Germinal center (tissue), 1 donor: Measurements from ENCODE around the gene PTBP1.
"Not testable (repeated sequence)": the region's sequence is repeated elsewhere in the genome, so short reads cannot be mapped to it uniquely, and the experiment has no call there.

Source experiments
- DNase-seq: peaks from one replicate; pipeline ENCODE4 v3.0.0; 2012; ENCODE audit warnings: mixed read lengths, low spot score

The PTBP1 gene

DNA sequence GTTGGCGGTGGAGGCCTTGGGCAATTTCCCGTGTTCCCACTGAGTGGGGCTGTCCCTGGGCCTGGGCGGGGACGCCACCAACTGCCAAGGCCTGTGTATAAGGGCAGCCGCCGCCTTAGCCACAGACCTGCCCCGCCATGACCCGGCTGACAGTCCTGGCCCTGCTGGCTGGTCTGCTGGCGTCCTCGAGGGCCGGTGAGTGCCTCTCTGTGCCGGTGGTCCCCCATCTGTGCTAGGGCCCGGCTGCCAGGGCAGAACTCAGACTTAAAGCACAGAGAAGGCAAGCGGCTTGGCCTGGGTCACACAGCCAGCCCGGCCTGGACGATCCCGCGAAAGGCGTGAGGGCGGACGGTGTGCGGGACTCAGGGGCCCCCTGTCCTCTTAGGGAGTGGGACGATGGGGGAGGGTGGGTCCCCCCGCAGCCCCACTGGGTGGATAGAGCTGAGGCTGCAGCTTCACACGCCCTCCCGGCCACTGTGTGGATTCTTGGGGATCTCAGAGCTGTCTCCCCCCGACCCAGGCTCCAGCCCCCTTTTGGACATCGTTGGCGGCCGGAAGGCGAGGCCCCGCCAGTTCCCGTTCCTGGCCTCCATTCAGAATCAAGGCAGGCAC, 30.6 kb downstream of the PTBP1 start, which contains the start of gene AZU1:
TSS of gene AZU1 (plus strand) at position 128 of the 612 bp plus-strand sequence. CDS start at position 138, 10 bp downstream.
- no peak for DNase-seq

DNA sequence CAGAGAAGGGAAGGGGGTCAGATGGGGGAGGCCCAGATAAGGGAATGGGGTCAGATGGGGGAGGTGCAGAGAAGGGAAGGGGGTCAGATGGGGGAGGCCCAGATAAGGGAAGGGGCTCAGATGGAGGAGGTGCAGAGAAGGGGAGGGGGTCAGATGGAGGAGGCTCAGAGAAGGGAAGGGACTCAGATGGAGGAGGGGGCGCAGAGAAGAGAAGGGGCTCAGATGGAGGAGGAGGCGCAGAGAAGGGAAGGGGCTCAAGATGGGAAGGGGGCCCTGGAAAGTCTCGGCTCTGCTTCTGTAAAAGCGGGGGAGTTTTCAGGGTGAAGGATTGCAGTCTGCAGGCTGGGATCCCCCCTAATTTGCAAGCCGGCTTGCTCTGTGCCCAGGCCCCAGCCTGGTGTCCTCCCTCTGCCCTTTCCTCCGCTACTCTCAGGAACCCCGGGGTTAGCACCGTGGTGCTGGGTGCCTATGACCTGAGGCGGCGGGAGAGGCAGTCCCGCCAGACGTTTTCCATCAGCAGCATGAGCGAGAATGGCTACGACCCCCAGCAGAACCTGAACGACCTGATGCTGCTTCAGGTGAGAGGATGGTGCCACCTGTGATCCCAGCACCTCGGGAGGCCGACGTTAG, 32.0 kb downstream of the PTBP1 start:
- DNase-seq: no peak

GRCh38 chr19:831407-832369, 34.4 kb downstream of the PTBP1 start:
- DNase-seq: no peak

DNA sequence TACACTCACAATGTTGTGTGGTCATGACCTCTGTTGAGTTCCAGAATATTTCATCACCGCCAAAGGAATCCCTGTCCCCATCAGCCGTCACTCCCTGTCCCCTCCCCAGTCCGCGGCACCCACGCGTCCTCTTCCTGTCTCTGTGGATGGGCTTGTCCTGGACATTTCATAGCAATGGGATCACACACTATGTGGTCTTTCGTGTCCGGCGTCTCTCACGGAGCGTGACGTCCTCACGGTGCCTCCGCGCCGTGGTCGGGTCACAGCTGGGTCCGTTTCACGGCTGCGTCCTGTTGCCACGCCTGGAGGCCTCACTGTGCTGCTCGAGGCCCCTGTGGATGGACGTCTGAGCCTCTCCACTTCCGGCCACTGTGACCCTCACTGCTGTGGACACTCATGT, 37.0 kb downstream of the PTBP1 start:
- DNase-seq: no peak

DNA sequence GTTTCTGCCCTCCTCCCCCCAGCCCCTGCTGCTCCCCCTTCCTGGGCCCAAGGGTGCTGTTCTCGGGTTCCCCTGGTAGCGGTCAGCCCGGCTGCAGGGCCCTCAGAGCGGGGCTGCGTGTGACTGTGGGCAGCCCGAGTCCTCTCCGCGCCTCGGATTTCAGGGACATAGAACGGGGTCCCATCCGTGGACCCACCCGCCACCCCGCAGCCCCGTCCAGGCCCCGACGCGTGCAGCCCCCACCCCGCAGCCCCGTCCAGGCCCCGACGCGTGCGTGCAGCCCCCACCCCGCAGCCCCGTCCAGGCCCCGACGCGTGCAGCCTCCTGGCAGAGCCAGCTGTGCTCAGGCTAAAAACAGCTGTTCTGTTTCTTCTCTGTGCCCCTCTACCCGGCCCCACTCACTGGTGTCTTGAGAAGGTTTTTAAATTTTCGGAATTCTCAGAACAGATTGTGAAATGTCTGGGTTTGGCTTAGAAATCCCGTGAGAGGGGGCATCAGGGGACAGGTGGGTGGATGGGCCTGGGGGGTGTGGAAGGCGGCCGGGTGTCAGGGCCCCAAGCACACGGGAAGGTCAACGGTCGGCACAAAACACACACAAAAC, 38.1 kb downstream of the PTBP1 start:
- DNase-seq: no peak

- no peak for DNase-seq
These were observed 43.4 kb downstream of the PTBP1 start, which contains the start of gene PRTN3 for GRCh38 chr19:840519-841206. PRTN3 (plus strand) TSS chr19:840999; CDS start chr19:841009, 10 bp downstream.

DNA sequence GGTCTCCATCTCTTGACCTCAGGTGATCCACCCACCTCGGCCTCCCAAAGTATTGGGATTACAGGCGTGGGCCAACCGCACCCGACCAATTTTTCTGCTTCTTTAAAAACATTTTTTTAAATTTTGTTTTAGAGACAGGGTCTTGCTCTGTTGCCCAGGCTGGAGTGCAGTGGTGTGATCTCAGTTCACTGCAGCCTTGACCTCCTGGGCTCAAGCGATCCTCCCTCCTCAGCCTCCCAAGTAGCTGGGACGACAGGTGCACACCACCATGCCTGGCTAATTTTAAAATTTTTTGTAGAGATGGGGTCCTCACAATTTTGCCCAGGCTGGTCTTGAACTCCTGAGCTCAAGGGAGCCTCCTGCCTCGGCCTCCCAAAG, 45.5 kb downstream of the PTBP1 start:
- not testable (repeated sequence) for DNase-seq

- DNase-seq: no peak
These were observed 46.1 kb downstream of the PTBP1 start for GRCh38 chr19:843180-843835.

GRCh38 chr19:843836-844545, 46.7 kb downstream of the PTBP1 start:
- no peak for DNase-seq

DNA sequence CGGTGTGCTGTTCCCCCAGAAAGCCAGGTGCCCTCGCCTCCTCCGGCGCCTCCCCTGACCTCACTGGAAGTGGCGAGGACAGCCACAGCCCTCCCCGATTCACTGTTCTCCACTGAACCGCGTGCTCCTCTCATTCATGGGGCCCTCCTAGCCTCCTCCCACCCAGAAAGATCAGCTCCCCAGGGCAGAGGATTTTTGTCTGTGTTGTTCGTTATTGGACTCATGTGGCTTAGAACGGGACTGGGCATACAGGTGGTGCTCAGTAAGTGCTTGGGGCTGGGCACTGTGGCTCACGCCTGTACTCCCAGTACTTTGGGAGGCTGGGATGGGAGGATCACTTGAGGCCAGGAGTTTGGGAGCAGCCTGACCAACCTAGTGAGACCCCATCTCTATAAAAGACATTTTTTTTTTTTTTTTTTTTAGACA, 47.3 kb downstream of the PTBP1 start:
- DNase-seq: no peak

DNA sequence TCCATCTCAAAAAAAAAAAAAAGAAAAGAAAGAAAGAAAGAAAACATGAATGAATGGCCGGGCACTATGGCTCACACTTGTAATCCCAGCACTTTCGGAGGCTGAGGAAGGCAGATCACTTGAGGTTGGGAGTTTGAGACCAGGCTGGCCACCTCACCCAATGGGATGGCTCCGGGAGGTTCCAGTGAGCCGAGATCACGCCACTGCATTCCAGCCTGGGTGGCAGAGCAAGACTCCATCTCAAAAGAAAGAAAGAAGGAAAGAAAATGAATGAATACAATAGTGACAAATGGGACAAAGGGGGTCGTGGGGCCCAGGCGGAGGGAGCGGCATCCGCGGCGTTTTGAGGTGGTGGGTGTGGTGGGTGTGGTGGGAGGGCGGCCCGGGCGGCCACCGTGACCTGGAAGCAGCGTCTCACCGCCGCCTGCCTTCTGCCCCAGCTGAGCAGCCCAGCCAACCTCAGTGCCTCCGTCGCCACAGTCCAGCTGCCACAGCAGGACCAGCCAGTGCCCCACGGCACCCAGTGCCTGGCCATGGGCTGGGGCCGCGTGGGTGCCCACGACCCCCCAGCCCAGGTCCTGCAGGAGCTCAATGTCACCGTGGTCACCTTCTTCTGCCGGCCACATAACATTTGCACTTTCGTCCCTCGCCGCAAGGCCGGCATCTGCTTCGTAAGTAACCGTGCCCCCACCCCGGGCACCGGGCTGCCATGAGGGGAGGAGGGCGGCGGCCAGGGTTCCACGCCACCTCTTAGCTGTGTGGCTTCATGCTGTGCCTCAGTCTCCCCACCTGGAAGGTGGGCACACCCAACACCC, 48.7 kb downstream of the PTBP1 start:
- no peak for DNase-seq

DNA sequence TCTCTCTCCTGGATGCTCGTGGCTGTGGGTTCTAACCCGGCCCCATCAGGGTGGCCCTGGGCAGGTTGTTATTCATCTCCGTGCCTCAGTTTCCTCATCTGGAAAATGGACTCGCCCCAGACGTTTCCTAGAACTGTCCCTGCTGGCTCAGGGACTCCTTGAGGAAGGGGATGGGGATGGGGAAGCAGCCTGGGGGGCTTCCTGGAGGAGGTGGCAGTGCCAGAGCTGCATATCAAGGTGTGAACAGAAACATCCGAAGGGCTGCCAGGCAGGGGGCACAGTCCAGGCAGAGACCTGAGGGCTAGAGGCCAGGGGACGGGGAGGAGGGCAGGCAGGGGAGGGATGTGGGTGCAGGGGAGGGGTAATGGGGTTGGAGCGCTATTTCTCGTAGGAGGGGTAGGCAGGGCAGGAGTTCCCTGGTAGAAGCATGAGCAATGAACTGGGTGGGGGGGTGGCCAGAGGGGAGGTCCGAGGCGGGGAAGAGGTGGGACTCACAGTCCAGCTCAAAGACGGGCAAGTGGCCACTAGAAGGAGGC, 51.2 kb downstream of the PTBP1 start:
- no peak for DNase-seq

- DNase-seq: not testable (repeated sequence)
These were observed 51.9 kb downstream of the PTBP1 start for GRCh38 chr19:849195-849594.

DNA sequence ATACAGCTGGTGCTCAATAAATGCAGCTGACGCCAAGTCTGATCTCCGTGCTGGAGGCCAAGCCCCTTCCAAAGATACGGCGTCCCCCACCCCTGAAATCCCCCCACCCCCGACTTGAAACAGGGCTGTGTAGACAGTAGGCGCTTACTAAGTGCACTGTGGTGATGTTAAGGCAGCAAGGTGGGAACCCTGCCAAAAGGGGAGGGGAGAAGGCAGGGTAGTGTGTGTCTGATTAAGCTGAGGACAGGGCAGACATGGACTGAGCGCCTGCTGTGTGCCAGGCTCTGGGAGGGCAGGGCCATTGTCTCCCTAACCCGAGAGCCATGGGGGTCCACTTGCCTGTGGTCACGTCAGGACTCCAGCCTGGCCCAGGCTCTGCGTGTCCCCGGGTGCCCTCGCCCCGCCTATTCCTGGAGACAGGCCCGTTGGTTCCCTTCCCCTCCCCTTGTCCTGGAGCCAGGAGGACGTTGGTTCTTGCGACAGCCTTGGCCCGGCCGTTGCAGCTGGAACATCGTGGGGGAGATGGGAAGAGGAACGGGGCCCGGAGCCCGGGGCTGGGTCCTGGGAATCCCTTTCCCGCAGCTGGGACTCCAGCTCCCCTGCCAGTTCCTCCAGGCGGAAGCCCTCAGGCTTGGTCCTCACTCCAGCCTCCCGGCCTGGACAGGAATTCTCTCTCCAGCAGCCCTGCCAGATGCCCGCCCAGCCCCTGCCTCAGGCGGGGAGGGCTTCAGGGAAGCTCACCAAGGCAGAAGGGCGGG, 53.1 kb downstream of the PTBP1 start:
- DNase-seq: no peak

DNA sequence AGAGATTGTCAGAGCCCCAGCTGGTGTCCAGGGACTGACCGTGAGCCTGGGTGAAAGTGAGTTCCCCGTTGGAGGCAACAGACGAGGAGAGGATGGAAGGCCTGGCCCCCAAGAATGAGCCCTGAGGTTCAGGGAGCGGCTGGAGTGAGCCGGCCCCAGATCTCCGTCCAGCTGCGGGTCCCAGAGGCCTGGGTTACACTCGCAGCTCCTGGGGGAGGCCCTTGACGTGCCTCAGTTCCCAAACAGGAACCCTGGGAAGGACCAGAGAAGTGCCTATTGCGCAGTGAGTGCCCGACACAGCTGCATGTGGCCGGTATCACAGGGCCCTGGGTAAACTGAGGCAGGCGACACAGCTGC, 53.7 kb downstream of the PTBP1 start:
- no peak for DNase-seq

- DNase-seq: no peak
These were observed 55.1 kb downstream of the PTBP1 start, which contains the start of gene ELANE for GRCh38 chr19:852136-853013. ELANE (plus strand) TSS chr19:852303; CDS start chr19:852329, 26 bp downstream.

GRCh38 chr19:853014-853585, 55.8 kb downstream of the PTBP1 start:
- DNase-seq: no peak
